Fibroblast of villous mesenchyme (primary cell): ENCODE data around the gene LAMC1. TPM values are rescaled to one million over a fixed set of nuclear protein-coding genes. Genes with fewer than 3 reads are reported as not detected.

ENCODE experiments used
- DNase-seq: peaks from one replicate; pipeline ENCODE4 v3.0.0-alpha.2; 2010; ENCODE audit warnings: low read depth
- H3K4me3 ChIP-seq: 2 replicates; pipeline ENCODE4 v1.5.1; 2011; ENCODE audit warnings: low read depth, mild to moderate bottlenecking, low read length
- total RNA-seq: library from RNA; depleted of rRNA; stranded (reverse); fragments of >200 nt; gene quantifications from 2 replicates; pipeline ENCODE4 v1.2.3, GENCODE V29; 2012
- TF ChIP-seq, protein P1 (sequence below): IDR thresholded peaks from 2 replicates; pipeline ENCODE4 v1.5.1; 2012; ENCODE audit warnings: low read depth, mild to moderate bottlenecking, low read length; ENCODE audit not compliant: insufficient read depth

The LAMC1 gene
- total RNA-seq, 1 donor: 761 TPM

DNA sequence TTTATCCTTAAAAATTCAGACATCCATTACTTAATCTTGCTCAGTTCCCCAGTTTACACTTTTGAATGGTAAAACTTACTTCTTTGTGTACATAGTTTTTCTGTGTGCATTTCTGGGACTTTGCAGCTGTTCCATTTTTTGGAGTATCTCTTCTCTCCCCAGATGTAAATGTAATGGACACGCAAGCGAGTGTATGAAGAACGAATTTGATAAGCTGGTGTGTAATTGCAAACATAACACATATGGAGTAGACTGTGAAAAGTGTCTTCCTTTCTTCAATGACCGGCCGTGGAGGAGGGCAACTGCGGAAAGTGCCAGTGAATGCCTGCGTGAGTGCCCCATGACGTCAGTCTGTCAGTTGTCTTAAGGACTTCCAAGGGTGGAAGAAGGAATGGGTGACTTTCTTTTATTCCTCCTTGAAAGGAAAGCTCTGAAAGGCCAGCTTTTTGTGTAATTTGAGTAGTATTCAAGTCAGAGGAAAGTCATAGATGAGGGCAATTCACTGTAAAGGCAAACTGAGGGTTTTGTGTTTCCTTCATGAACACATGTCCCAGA, 87.2 kb downstream of the LAMC1 start:
- TF ChIP-seq, protein P1, sequence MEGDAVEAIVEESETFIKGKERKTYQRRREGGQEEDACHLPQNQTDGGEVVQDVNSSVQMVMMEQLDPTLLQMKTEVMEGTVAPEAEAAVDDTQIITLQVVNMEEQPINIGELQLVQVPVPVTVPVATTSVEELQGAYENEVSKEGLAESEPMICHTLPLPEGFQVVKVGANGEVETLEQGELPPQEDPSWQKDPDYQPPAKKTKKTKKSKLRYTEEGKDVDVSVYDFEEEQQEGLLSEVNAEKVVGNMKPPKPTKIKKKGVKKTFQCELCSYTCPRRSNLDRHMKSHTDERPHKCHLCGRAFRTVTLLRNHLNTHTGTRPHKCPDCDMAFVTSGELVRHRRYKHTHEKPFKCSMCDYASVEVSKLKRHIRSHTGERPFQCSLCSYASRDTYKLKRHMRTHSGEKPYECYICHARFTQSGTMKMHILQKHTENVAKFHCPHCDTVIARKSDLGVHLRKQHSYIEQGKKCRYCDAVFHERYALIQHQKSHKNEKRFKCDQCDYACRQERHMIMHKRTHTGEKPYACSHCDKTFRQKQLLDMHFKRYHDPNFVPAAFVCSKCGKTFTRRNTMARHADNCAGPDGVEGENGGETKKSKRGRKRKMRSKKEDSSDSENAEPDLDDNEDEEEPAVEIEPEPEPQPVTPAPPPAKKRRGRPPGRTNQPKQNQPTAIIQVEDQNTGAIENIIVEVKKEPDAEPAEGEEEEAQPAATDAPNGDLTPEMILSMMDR: no peak
- no peak for DNase-seq
- H3K4me3 ChIP-seq: no peak overlapping the region

DNA sequence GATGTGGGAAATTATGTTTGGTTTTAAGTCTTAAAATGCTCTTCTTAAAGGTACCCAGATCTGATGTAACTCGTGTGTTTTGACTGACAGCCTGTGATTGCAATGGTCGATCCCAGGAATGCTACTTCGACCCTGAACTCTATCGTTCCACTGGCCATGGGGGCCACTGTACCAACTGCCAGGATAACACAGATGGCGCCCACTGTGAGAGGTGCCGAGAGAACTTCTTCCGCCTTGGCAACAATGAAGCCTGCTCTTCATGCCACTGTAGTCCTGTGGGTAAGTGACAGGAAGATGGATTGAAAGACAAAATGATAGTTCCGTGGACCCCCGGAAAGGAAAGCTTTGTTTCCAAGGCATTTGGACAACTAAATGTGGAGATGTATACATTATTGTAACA, 91.2 kb downstream of the LAMC1 start:
- DNase-seq: no peak
- TF ChIP-seq, protein P1: no peak
- no peak overlapping the region for H3K4me3 ChIP-seq

DNA sequence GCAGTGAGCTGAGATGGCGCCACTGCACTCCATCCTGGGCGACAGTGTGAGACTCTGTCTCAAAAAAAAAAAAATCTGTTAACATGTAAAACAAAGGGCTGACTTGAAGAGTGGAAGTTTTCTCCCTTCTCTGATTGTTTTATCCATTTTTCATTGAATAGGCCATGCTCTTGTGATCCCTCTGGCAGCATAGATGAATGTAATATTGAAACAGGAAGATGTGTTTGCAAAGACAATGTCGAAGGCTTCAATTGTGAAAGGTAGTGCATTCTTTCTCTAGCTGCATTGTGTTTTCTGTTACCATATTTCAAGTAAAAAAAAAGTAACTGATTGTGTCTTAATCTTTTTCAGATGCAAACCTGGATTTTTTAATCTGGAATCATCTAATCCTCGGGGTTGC, 93.2 kb downstream of the LAMC1 start:
- H3K4me3 ChIP-seq: no peak overlapping the region
- TF ChIP-seq, protein P1: no peak
- no peak for DNase-seq

DNA sequence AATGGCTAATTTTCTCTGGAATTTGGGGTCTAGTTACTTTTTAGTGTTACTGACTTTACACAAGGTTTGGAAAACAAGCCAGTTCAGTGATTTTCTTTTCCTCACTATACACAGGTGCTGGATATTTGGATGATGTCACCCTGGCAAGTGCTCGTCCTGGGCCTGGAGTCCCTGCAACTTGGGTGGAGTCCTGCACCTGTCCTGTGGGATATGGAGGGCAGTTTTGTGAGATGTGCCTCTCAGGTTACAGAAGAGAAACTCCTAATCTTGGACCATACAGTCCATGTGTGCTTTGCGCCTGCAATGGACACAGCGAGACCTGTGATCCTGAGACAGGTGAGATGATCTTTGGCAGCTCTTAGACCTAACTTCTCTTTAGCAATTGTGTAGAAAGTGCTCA, 98.4 kb downstream of the LAMC1 start:
- no peak overlapping the region for H3K4me3 ChIP-seq
- DNase-seq: no peak
- TF ChIP-seq, protein P1: no peak

DNA sequence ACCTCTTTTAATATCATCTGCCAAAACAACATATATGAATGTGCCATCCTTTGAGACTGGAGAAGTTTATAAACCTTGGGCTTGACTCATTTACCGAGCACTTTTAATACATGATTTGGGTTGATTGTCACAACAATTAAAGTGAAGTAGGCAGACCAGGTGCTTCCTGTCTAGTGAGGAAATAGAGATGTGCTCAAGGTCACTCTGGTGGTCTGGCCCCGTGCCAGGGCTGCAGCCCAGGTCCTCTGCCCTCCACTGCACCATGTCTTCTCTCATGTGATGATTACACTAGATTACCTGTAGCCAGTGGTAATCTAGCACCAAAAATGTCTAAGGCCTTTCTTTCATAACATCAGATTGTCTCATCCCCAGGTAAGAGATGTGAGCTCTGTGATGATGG, 101.0 kb downstream of the LAMC1 start:
- TF ChIP-seq, protein P1: no peak
- no peak for DNase-seq
- H3K4me3 ChIP-seq: no peak overlapping the region

DNA sequence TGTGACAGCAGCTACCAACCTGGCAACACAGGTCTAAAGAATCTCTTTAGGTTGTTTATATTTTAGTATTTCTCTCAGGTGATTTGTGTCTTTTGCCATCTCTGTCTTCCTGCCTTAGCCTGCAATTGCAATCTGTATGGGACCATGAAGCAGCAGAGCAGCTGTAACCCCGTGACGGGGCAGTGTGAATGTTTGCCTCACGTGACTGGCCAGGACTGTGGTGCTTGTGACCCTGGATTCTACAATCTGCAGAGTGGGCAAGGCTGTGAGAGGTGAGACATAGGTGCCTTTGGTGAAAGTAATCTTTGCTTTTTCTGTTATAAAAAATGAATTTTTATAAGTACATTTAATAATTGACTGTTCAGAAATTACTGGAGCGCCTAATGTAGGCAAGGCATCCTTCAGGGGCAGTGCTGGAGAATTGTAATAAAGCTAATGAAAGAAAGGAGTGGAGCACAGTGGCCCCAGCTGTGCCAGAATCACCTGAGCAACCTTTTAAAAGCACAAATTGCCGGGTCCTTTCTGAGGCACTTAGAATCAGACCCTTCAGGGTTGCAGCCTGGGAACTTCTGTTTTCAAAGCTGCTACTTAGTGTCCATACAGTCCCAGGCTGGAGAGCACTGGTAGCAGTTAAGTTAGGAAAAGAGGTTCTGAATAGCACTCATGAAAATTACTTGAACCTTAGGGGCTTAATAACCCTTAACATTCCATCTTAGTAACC, 102.2 kb downstream of the LAMC1 start:
- TF ChIP-seq, protein P1: no peak
- no peak overlapping the region for H3K4me3 ChIP-seq
- DNase-seq: no peak

DNA sequence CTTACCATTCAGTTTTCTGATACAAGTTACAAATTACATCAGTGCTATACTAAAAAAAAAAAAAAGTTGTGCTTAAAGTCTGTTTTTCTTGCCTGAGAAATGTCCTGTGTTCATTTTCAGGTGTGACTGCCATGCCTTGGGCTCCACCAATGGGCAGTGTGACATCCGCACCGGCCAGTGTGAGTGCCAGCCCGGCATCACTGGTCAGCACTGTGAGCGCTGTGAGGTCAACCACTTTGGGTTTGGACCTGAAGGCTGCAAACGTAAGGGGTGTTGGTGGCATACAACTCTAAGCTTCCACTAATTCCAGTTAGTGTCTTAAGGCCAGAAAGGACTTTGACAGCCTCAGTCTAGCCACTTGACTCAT, 102.8 kb downstream of the LAMC1 start:
- no peak overlapping the region for H3K4me3 ChIP-seq
- TF ChIP-seq, protein P1: no peak
- DNase-seq: no peak
